ENCODE measurements around the gene FRMD5.

FRMD5 gene

DNA sequence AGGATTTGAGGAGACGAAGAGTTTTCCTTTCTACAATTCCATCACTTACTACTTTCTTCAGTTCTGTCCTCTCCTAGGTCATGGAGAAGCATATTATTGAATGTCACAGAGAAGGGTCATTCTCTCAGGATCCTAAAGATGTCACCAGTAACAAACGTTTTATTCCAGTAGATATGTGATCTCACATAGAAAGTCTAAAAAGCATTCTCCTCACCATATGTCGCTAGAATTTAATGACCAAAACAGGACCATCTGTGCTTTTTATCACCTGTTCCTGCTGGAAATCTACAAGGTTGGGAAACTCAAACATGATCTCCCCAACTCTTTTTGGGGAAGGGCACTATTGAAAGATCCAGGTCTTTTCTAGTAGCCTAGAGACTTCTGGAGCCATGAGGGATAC is 24.0 kb upstream of the FRMD5 start:
- no peak for DNase-seq (ENCODE audit: extremely low read depth, low read depth)
- TF ChIP-seq, protein P1, sequence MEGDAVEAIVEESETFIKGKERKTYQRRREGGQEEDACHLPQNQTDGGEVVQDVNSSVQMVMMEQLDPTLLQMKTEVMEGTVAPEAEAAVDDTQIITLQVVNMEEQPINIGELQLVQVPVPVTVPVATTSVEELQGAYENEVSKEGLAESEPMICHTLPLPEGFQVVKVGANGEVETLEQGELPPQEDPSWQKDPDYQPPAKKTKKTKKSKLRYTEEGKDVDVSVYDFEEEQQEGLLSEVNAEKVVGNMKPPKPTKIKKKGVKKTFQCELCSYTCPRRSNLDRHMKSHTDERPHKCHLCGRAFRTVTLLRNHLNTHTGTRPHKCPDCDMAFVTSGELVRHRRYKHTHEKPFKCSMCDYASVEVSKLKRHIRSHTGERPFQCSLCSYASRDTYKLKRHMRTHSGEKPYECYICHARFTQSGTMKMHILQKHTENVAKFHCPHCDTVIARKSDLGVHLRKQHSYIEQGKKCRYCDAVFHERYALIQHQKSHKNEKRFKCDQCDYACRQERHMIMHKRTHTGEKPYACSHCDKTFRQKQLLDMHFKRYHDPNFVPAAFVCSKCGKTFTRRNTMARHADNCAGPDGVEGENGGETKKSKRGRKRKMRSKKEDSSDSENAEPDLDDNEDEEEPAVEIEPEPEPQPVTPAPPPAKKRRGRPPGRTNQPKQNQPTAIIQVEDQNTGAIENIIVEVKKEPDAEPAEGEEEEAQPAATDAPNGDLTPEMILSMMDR (IDR thresholded peaks at IDR 0.05; ENCODE audit: low read depth, low read length) = no peak

DNA sequence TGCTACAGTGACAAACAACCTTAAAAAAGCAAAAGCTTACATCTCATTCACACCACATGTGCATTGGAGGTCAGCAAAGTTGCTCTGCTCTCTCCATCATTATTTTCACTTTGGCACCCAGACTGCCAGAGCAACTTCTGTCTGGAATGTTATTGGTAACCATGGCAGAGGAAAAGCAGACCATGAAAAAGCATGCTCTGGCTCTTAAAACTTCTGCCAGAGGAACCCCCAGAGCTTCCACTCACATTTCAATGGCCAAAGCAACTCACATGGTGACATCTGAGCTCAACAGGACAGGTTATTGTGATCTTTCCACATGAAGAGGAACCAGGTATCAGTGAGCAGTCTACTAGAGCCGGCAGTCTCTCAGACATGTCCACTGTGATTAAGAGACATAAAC is 21.9 kb upstream of the FRMD5 start:
- TF ChIP-seq, protein P1 (IDR thresholded peaks at IDR 0.05; ENCODE audit: low read depth, low read length) = no peak
- DNase-seq (ENCODE audit: extremely low read depth, low read depth) = no peak

DNA sequence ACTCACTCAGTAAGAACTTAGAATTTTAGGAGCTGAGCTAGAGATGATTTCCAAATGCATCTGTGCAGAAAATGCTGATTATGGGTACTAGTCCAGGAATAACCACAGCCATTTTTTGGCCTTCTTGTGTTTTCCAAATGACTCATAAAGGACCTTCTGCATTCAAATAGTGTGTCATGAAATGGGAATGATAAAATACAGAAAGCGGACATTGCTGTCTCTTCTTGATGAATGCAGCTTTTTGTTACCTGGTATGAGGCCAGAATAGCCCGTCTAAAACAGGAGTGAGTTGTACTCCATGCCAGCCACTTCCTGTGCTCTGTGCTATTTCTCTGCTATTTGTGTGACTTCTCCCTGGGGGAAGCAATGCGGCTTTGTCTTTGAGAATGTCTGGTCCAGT is 20.5 kb upstream of the FRMD5 start:
- TF ChIP-seq, protein P1 (IDR thresholded peaks at IDR 0.05; ENCODE audit: low read depth, low read length) = no peak
- peak; percentile 45 for DNase-seq (ENCODE audit: extremely low read depth, low read depth)

DNA sequence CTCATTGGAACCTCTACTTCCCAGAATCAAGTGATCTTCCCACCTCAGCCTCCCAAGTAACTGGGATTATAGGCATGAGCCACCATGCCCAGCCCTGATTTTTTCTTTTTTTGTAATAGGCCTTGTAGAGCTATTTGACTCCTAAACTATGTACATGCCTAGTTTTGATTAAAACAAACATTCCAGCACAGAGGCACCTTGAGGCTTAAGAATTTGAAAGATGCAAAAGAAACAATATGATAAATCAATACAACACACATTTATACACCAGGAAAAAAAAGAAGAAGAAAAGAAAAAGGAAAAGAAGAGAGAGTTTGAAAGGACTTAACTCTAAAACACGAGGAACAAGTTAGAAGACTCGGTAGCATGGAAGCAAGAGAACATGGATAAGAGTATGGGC is 13.9 kb upstream of the FRMD5 start:
- TF ChIP-seq, protein P1 (IDR thresholded peaks at IDR 0.05; ENCODE audit: low read depth, low read length) = no peak
- DNase-seq (ENCODE audit: extremely low read depth, low read depth) = no peak

DNA sequence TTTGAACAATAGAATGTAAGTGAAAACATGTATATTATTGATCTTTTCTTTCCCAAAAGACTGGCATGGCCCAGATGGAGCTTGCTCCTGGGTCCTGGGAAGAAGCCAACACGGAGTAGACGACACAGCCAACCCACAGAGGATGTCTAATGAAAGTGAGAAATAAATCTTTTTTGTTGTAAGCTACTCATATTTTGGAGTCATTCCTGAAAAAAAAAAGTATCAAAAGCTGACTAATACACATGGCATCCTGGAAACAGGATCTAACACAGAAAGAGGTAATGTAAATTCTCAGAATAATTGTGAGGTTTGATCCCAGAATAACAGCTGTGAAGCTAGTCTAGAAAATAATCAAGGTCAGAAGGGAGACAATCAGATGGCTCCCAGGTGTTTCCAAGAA is 12.6 kb upstream of the FRMD5 start:
- DNase-seq (ENCODE audit: extremely low read depth, low read depth) = no peak
- TF ChIP-seq, protein P1 (IDR thresholded peaks at IDR 0.05; ENCODE audit: low read depth, low read length) = no peak

DNA sequence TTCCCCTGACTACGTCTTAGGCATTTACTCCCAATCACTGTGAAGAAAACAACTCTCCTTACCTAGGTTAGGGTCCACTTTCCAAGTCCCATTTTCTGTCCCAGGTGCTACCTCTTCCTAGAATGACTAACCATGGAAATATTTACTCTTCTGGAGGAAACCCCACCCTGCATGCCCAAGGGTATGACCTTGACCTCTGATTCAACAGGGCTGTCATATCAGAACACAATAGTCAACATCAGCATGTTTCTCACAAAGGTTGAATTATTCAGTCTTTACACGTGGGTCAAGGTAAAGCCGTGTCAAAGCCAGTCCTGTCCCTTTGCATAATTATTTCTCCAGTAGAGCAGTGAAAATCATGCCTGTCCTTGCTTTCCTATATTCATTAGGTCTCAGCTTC is 4.3 kb upstream of the FRMD5 start:
- DNase-seq (ENCODE audit: extremely low read depth, low read depth) = no peak
- TF ChIP-seq, protein P1 (IDR thresholded peaks at IDR 0.05; ENCODE audit: low read depth, low read length) = no peak

DNA sequence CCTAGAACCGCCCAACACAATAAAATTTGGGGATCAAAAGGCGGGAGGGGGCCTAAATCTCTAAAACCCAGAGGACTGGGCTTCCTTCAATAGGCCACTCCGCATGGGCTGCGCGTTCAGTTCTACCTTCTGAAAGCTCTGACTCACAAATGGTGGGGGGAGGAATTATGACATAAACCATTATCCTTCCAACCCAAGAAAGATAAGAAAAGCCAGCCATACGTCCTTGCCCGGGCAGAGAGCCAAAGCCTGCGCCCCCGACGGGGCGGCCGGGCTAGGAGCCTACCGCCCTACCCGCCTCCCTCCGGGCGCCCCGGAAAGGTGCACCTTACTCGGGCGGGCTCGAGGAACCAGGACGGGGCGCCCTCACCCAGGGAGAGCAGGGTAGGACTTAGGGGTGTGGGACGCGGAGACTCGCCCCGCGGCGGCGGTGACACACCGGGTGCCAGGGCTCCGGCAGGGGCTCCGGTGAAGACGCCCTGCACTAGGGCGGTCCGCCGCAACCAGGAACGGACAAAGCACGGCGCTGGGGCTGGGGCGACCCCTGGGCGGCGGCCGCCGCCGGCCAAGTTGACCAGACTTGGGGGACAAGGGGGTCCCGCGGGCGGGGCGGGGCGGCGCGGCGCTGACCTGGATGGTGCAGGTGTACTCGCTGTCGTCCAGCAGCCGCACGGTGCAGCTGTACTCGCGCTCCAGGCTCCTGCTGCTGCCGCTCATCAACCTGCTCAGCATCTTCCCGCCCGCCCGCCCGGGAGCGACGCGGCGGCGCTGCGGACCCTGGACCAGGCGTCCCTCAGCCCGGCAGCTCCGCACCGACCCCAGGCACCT is 534 bp downstream of the FRMD5 start:
- no peak for DNase-seq (ENCODE audit: extremely low read depth, low read depth)
- TF ChIP-seq, protein P1 (IDR thresholded peaks at IDR 0.05; ENCODE audit: low read depth, low read length) = no peak

Measured in AG09319 (cell line).